ENCODE measurements around the gene PLEKHA5. TPM values are rescaled to one million over a fixed set of nuclear protein-coding genes. Genes with fewer than 3 reads are reported as not detected.

PLEKHA5 gene
- total RNA-seq, 4 donors from 2014 or later: 21.3 to 22.9 (median 21.4) TPM

DNA sequence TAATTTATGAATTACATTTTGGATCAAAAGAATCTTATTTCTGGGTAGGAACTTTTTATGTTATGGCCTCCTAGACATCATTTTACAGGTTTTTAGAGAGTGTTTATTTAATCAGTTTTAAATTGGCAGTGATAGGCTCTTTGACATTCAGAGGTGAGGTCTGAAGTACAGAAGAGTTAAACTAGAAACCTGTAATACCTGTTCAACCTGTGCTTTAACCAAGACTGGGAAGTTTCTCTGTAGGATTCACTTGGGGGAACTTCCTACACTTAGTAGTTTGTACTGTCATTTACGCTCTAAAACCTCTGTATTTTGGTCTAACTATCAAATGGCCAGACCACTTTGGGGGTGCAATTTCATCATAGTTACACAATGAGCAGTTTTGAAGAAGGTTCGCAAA, 35.9 kb downstream of the PLEKHA5 start:
- no peak for DNase-seq (ENCODE audit: low spot score in 2 of 2)
- H3K4me1 ChIP-seq: peaks cover 0 to 4% (median 0%) of the 10 kb centered on the region in 4 donors
- H3K9me3 ChIP-seq: no peaks in the 10 kb centered on the region
- H3K27ac ChIP-seq: no peak overlapping the region
- TF ChIP-seq POLR2A (IDR thresholded peaks at IDR 0.05) (no peak), EP300 (IDR thresholded peaks at IDR 0.05) (no peak)
- TF ChIP-seq, protein P1, sequence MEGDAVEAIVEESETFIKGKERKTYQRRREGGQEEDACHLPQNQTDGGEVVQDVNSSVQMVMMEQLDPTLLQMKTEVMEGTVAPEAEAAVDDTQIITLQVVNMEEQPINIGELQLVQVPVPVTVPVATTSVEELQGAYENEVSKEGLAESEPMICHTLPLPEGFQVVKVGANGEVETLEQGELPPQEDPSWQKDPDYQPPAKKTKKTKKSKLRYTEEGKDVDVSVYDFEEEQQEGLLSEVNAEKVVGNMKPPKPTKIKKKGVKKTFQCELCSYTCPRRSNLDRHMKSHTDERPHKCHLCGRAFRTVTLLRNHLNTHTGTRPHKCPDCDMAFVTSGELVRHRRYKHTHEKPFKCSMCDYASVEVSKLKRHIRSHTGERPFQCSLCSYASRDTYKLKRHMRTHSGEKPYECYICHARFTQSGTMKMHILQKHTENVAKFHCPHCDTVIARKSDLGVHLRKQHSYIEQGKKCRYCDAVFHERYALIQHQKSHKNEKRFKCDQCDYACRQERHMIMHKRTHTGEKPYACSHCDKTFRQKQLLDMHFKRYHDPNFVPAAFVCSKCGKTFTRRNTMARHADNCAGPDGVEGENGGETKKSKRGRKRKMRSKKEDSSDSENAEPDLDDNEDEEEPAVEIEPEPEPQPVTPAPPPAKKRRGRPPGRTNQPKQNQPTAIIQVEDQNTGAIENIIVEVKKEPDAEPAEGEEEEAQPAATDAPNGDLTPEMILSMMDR (IDR thresholded peaks at IDR 0.05): no peak
- WGBS, 2 donors: 94 to 97% methylated on average over 2 of the region's 2 CpGs
- no peak overlapping the region for H3K4me3 ChIP-seq
- no peaks in the 10 kb centered on the region for H3K36me3 ChIP-seq
- H3K27me3 ChIP-seq: no peaks in the 10 kb centered on the region

DNA sequence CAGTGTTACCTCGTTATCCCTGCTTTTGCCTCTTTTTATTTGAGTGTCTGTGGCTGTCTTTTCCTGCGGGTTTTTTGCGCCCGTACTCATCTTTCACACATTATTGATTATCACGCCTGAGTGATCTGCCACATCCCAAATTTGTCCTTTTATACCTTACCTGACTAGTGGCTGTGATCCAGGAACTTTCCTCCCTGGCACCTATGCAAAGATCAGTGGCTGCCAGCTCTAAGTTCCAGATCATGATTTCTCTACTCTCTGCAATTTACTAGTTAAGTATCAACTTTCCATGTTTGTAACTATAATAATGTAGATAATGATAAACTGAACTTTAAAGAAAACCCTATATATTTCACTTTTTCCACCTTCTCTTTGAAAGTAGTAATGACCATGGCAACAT, 36.9 kb downstream of the PLEKHA5 start:
- H3K4me1 ChIP-seq: peaks cover 0 to 4% (median 0%) of the 10 kb centered on the region in 4 donors
- WGBS, 2 donors: 93% methylated on average over 5 of the region's 5 CpGs

DNA sequence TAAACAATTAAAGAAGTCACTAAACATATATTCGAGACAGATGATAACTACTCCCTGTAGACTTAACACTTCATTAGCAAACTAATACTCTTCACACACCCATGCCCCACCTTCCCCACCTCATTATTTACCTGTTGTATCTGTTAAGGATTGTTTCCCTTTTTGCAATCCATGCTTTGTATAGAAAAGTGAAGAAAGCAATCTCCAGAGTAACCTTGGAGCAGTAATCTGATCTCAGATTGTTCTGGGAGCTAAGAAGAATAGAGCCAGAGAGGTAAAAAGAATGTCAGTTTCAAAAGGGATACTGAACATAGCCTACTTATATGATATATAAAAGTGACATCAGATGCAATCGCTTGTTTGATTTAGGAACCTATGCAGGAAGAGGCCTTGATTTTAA, 37.4 kb downstream of the PLEKHA5 start:
- Histone ChIP-seq H3K9me3 (no peaks in the 10 kb centered on the region), H3K27ac (no peak overlapping the region), H3K4me3 (no peak overlapping the region), H3K36me3 (no peaks in the 10 kb centered on the region), H3K27me3 (no peaks in the 10 kb centered on the region), H3K4me1 (peaks cover 0 to 4% (median 0%) of the 10 kb centered on the region in 4 donors)
- DNase-seq (ENCODE audit: low spot score in 2 of 2): no peak
- TF ChIP-seq EP300 (IDR thresholded peaks at IDR 0.05): no peak
- TF ChIP-seq, protein P1 (IDR thresholded peaks at IDR 0.05): no peak
- no peak for TF ChIP-seq POLR2A (IDR thresholded peaks at IDR 0.05)
- WGBS, 2 donors: 44 to 67% methylated on average over 2 of the region's 2 CpGs

More for the DNA sequence above, 36.9 kb downstream of the PLEKHA5 start:
- Histone ChIP-seq H3K4me3 (no peak overlapping the region), H3K9me3 (no peaks in the 10 kb centered on the region), H3K27ac (no peak overlapping the region), H3K27me3 (no peaks in the 10 kb centered on the region), H3K36me3 (no peaks in the 10 kb centered on the region)
- no peak for DNase-seq (ENCODE audit: low spot score in 2 of 2)
- TF ChIP-seq, protein P1 (IDR thresholded peaks at IDR 0.05): no peak
- TF ChIP-seq POLR2A (IDR thresholded peaks at IDR 0.05) (no peak), EP300 (IDR thresholded peaks at IDR 0.05) (no peak)

DNA sequence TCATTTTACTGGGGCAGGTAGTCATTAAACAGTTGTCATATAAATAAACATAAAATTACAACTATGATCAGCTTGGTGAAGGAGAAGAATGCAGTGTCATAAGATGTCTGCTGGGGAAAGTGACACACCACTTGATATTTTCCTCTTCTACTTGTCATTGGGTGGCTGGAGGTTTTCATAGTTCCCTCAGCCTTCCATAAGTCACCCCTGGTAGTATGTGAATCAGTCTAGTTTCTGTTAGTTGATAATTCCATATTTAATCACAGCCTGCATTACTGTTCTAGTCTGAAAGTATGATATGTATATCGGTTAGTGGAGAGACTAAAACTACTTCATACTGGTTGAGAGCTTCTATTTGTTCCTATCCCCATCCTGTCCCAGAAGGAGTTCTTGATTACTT, 38.2 kb downstream of the PLEKHA5 start:
- WGBS, 2 donors: 97 to 100% methylated on average over 1 of the region's 1 CpG
- Histone ChIP-seq H3K4me1 (peaks cover 0 to 4% (median 0%) of the 10 kb centered on the region in 4 donors), H3K27ac (no peak overlapping the region), H3K27me3 (no peaks in the 10 kb centered on the region), H3K4me3 (no peak overlapping the region), H3K36me3 (no peaks in the 10 kb centered on the region), H3K9me3 (no peaks in the 10 kb centered on the region)
- no peak for DNase-seq (ENCODE audit: low spot score in 2 of 2)
- TF ChIP-seq, protein P1 (IDR thresholded peaks at IDR 0.05): no peak
- TF ChIP-seq POLR2A (IDR thresholded peaks at IDR 0.05): no peak
- TF ChIP-seq EP300 (IDR thresholded peaks at IDR 0.05): no peak

DNA sequence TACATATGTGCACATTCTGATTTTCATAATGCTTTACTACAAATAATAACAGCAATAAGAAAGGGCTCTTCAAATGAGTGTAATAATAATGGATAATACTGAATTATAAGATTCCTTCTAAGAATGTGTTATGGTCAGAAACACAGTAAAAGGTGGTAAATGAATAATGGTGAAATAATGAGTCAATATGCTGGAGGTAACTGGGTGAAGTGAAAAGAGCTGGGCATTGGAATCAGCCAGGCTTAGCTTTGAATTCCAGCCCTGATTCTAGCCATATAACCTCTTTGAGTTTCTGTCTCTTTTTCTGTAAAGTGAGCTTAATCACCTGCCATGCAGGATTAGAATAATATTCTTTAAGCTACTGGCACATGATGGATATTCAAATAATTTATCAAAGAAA, 39.1 kb downstream of the PLEKHA5 start:
- H3K36me3 ChIP-seq: no peaks in the 10 kb centered on the region
- DNase-seq (ENCODE audit: low spot score in 2 of 2): no peak
- H3K4me1 ChIP-seq: peaks cover 0 to 4% (median 0%) of the 10 kb centered on the region in 4 donors
- H3K4me3 ChIP-seq: no peak overlapping the region
- H3K27me3 ChIP-seq: no peaks in the 10 kb centered on the region
- H3K27ac ChIP-seq: no peak overlapping the region
- no peaks in the 10 kb centered on the region for H3K9me3 ChIP-seq
- no peak for TF ChIP-seq EP300 (IDR thresholded peaks at IDR 0.05)
- TF ChIP-seq POLR2A (IDR thresholded peaks at IDR 0.05): no peak
- TF ChIP-seq, protein P1 (IDR thresholded peaks at IDR 0.05): no peak
